Activated naive CD4-positive, alpha-beta T cell treated with anti-CD3 and anti-CD28 coated beads for 36 hours (primary cell): ENCODE results near the gene CPAMD8. TPM values are rescaled to one million over a fixed set of nuclear protein-coding genes. Genes with fewer than 3 reads are reported as not detected.

Experiments used
- total RNA-seq, 2 experiments: library from RNA; stranded (reverse); gene quantifications; one replicate each; pipeline ENCODE4 v1.2.3, GENCODE V29; 2021

Gene CPAMD8
- total RNA-seq, 2 experiments from 2014 or later: 0.41 to 0.44 TPM

Other genes starting within 250 kb of the CPAMD8 start
- gene SIN3B, start 197.4 kb downstream of the CPAMD8 start, total RNA-seq: 10 to 100 TPM; 18.8 to 20.6 TPM
- gene F2RL3, start 137.8 kb downstream of the CPAMD8 start, total RNA-seq: not detected
- 10 to 100 TPM; 47.3 to 48.8 TPM for gene HAUS8, start 48.6 kb upstream of the CPAMD8 start, total RNA-seq
- 10 to 100 TPM; 73.1 to 78.6 TPM for gene MYO9B, start 49.0 kb upstream of the CPAMD8 start, total RNA-seq
- 10 to 100 TPM; 24.7 to 25.3 TPM for gene USE1, start 188.5 kb upstream of the CPAMD8 start, total RNA-seq
- gene OCEL1, start 199.4 kb upstream of the CPAMD8 start, total RNA-seq: 1 to 10 TPM; 8.7 to 9.3 TPM
- gene NR2F6, start 219.1 kb upstream of the CPAMD8 start, total RNA-seq: 1 to 10 TPM; 5.3 to 6.0 TPM
- gene USHBP1, start 237.9 kb upstream of the CPAMD8 start, total RNA-seq: under 1 TPM in 1 of 2 experiments, not detected in 1; 0.20 TPM
- 100 to 1,000 TPM; 108 to 109 TPM for gene BABAM1, start 240.6 kb upstream of the CPAMD8 start, total RNA-seq